Activated naive CD4-positive, alpha-beta T cell treated with anti-CD3 and anti-CD28 coated beads, Interleukin-2, amount 50 U/mL, for 24 hours (primary cell): ENCODE results near the gene KCNMA1.

Experiments
- H3K27ac Mint-ChIP-seq: one replicate; pipeline ENCODE4 v1.8.0; 2021; ENCODE audit warnings: mild to moderate bottlenecking, mixed read lengths
- H3K27me3 Mint-ChIP-seq: one replicate; pipeline ENCODE4 v1.8.0; 2021; ENCODE audit warnings: mixed read lengths
- H3K36me3 Mint-ChIP-seq: one replicate; pipeline ENCODE4 v1.8.0; 2021; ENCODE audit warnings: mixed read lengths
- H3K4me1 Mint-ChIP-seq: one replicate; pipeline ENCODE4 v1.8.0; 2021; ENCODE audit warnings: mixed read lengths
- H3K4me3 Mint-ChIP-seq: one replicate; pipeline ENCODE4 v1.8.0; 2021; ENCODE audit warnings: mild to moderate bottlenecking, mixed read lengths
- H3K9me3 Mint-ChIP-seq: one replicate; pipeline ENCODE4 v1.8.0; 2021; ENCODE audit warnings: mixed read lengths

KCNMA1 gene

DNA sequence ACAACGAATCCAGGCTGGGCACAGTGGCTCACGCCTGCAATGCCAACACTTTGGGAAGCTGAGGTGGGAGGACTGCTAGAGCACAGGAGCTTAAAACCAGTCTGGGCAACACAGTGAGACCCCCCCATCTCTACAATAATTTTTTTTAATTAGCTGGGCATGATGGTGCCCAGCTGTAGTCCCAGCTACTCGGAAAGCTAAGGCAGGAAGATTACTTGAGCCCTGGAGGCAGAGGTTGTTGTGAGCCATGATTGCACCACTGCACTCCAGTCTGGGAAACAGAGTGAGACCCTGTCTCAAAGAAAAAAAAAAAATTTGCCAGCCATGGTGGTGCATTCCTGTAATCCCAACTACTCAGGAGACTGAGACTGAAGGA is 396.3 kb downstream of the KCNMA1 start:
- Mint-ChIP-seq H3K27me3 (peaks cover 4% of the 10 kb centered on the region), H3K27ac (no peak overlapping the region), H3K4me3 (no peak overlapping the region), H3K9me3 (no peaks in the 10 kb centered on the region), H3K4me1 (no peaks in the 10 kb centered on the region), H3K36me3 (no peaks in the 10 kb centered on the region)

DNA sequence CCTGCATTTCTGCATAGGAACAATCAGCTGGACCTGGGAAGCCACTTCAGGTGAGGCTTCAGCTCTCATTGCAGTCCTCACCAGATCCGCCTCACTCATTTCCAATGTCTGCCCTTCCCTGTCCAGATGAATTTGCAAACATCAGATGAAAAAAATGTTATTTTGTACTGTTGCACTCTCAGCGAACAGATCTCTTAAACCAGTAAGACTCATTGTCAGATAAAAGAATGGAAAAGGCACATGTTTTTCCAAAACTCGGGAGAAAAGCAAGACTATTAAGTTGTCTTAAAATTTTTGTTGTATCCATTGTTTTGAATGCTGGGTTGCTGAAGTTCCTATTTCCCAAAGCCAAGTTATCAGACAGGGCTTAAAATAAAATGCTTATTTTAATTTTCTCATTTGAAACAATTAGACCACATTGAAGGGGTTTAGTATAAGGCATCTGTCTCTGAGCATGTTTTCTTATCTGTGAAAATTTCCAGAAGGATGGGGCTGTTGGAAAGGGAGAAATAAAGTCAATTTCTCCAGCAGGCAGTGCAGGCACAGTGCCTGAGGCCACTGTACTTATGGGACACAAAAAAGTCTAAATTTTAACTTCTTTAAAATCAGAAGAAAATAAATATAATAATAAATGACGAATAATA is 396.8 kb downstream of the KCNMA1 start:
- Mint-ChIP-seq H3K36me3 (no peaks in the 10 kb centered on the region), H3K27ac (no peak overlapping the region), H3K27me3 (peaks cover 4% of the 10 kb centered on the region), H3K4me1 (no peaks in the 10 kb centered on the region), H3K4me3 (no peak overlapping the region), H3K9me3 (no peaks in the 10 kb centered on the region)

DNA sequence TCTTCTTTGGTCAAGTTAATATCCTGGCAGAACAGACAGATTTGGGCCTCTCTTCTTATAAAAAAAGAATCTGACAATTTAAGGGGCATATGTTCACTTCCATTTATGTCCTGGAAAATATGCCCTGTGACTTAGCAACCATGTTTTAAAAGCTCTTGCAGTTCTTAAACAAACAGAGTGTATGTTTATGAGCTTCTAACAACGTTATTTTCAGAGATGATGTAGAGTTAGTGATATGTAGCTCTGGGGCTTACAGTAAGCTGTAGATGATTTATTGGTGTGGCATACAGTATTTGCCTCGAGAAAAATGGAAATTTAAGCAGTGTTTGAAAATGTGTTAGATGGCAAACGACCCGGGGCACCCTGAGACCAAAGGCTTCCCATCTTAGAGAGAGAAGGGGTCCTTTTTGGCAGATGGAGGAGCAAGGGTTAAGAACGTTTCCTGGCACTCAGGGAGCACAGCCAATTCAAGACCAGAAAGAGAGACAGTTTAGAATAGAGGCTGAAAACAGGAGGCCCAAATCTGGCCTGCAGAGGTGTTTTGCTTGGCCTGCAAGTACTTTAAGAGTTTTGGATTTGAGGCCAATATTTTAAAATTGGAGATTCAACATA is 397.5 kb downstream of the KCNMA1 start:
- no peak overlapping the region for H3K27ac Mint-ChIP-seq
- H3K4me1 Mint-ChIP-seq = no peaks in the 10 kb centered on the region
- H3K36me3 Mint-ChIP-seq = no peaks in the 10 kb centered on the region

DNA sequence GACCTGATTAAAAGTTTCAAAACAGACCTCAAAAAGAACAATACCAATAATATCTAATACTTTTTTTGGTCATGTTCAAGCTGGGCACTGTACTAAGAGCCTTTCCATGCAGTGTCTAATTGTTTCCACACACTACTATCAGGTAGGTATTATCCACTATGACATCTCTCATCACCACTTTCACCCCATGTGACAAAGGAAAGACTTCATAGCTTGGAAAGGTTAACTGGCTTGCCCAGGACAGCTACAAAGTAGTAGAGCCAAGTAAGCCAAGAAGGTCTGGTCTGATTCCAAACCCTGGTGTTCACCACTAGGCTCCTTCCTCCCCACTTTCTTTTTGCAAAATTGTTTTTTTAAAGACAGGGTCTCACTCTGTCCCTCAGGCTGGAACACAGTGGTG is 400.5 kb downstream of the KCNMA1 start:
- Mint-ChIP-seq H3K4me1 (no peaks in the 10 kb centered on the region), H3K36me3 (no peaks in the 10 kb centered on the region), H3K4me3 (no peak overlapping the region), H3K9me3 (no peaks in the 10 kb centered on the region), H3K27ac (no peak overlapping the region), H3K27me3 (peaks cover 4% of the 10 kb centered on the region)

More for the DNA sequence above, 397.5 kb downstream of the KCNMA1 start:
- H3K9me3 Mint-ChIP-seq = no peaks in the 10 kb centered on the region
- peaks cover 4% of the 10 kb centered on the region for H3K27me3 Mint-ChIP-seq
- no peak overlapping the region for H3K4me3 Mint-ChIP-seq

DNA sequence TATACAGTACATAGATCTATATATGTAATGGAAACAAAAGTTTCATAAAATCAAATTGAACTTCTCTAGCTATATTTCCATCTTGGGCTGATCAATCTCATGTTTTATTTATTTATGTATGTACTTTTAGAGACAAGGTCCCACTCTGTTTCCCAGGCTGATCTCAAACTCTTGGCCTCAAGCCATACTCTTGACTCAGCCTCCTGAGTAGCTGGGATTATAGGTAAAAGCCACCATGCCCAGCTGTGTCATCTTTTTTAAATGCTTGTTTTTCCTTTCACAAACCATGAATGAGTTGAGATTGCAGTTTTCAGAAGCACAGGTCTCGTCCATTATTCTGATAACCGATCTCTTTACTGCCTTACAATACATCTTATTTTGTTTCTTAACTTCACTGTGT is 400.9 kb downstream of the KCNMA1 start:
- no peaks in the 10 kb centered on the region for H3K9me3 Mint-ChIP-seq
- H3K27ac Mint-ChIP-seq = no peak overlapping the region
- H3K4me3 Mint-ChIP-seq = no peak overlapping the region
- peaks cover 4% of the 10 kb centered on the region for H3K27me3 Mint-ChIP-seq
- H3K36me3 Mint-ChIP-seq = no peaks in the 10 kb centered on the region
- H3K4me1 Mint-ChIP-seq = no peaks in the 10 kb centered on the region

DNA sequence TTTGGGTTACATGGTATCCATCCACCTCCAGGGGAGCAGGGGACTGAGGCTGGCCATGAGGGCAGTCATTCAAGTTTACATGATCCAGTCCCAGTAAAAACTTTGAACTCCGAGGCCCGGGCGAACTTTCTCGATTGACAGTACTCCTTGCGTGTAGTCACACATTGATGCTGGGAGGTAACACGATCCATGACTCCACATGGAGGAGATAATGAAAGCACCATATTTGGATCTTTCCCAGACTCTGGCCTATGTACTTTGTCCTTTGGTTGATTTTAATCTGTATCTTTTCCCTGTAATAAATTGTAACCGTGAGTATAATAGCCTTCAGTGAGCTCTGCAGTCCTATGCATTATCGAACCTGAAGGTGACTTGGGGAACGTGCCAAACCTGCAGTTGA is 401.6 kb downstream of the KCNMA1 start:
- no peaks in the 10 kb centered on the region for H3K36me3 Mint-ChIP-seq
- H3K27me3 Mint-ChIP-seq = peaks cover 4% of the 10 kb centered on the region
- no peaks in the 10 kb centered on the region for H3K4me1 Mint-ChIP-seq
- H3K27ac Mint-ChIP-seq = no peak overlapping the region
- no peaks in the 10 kb centered on the region for H3K9me3 Mint-ChIP-seq
- no peak overlapping the region for H3K4me3 Mint-ChIP-seq

DNA sequence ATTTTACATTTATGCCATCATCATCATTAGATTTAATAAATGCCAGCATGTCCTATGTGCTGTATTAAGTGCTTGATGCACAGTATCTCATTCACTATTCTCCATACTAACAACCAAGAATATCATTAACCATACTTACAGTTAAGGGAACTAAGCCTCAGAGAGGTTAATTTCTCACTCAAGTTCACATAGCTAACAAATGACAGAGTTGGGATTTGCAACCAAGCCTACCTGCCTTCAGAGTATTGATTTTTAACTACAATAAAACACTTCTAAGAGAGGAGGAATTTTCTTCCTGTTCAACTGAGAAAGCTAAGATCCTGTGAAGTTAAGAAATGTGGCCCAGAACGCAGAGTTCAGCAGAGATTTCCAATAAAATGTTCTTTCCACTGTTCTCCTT is 403.0 kb downstream of the KCNMA1 start:
- Mint-ChIP-seq H3K27me3 (peaks cover 4% of the 10 kb centered on the region), H3K4me1 (no peaks in the 10 kb centered on the region), H3K4me3 (no peak overlapping the region), H3K9me3 (no peaks in the 10 kb centered on the region), H3K36me3 (no peaks in the 10 kb centered on the region), H3K27ac (no peak overlapping the region)

DNA sequence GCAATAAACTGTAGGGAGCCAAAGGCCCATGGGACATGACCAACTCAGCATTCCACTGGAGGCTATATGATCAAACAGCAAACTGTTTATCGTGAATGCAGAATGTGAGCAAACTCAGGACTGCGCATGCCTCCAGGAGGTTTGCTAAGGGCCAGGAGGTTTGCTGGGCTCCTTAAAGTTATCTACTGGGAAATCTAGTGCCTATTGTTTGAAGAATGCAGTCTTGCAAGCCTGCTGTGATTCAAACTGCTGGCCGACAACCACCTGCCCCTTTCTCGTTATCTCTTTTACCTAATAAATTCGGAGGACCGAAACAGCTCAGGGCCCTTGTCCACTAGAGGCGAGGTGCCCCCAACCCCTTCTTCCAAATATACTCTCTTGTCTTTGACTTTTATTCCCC is 404.1 kb downstream of the KCNMA1 start:
- H3K4me1 Mint-ChIP-seq = no peaks in the 10 kb centered on the region
- H3K9me3 Mint-ChIP-seq = no peaks in the 10 kb centered on the region
- no peak overlapping the region for H3K4me3 Mint-ChIP-seq
- no peaks in the 10 kb centered on the region for H3K36me3 Mint-ChIP-seq
- no peaks in the 10 kb centered on the region for H3K27me3 Mint-ChIP-seq
- peak overlapping the region; percentile 25 for H3K27ac Mint-ChIP-seq

DNA sequence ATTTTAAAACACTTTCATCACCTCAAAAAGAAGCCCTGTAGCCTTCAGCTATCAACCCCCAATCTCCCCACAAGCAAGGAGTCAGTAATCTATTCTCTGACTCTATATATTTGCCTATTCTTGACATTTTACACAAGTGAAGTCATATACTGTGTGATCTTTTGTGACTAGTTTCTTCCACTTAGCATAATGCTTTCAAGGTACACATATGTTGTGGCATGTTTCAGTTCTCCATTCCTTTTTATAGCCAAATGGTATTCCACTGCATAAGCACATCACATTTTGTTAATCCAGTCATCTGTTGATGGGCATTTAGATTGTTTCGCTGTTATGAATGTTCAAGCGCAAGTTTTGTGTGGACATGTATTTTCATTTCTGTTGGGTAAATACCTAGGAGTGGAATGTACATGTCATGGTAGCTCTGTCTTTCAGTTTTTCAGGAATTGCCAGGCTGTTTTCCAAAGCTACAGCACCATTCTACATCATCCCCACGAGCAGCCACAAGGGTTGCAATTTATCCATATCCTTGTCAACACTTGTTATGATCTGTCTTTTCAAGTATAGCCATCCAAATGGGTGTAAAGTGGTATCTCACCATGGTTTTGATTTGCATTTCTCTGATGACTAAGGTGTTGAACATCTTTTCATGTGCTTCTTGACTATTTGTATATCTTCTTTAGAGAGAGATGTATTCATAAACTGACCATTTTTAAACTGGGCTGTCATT is 405.6 kb downstream of the KCNMA1 start:
- Mint-ChIP-seq H3K36me3 (no peaks in the 10 kb centered on the region), H3K27ac (no peak overlapping the region), H3K4me1 (no peaks in the 10 kb centered on the region), H3K27me3 (no peaks in the 10 kb centered on the region), H3K9me3 (no peaks in the 10 kb centered on the region), H3K4me3 (no peak overlapping the region)

DNA sequence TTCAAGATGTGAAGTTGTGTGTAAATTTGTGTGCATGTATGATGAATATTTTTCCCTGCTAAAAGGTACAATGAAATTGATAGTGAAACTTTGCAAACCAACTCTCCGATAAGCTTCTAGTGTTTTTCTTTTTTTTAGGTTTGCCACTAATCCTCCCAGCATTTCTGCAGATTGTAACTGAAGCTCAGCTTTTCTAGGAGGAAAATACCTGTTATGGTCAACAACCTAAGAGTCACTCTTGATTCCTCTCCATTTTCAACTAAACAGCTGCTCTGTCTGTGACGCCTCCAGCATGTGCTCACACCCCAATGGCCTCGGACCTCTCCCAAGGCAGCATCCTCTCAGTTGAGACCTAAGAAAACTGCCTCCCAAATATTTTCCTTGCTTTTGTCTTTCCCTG is 406.2 kb downstream of the KCNMA1 start:
- no peaks in the 10 kb centered on the region for H3K36me3 Mint-ChIP-seq
- no peaks in the 10 kb centered on the region for H3K4me1 Mint-ChIP-seq
- H3K27ac Mint-ChIP-seq = no peak overlapping the region
- H3K27me3 Mint-ChIP-seq = no peaks in the 10 kb centered on the region
- no peaks in the 10 kb centered on the region for H3K9me3 Mint-ChIP-seq
- H3K4me3 Mint-ChIP-seq = no peak overlapping the region

DNA sequence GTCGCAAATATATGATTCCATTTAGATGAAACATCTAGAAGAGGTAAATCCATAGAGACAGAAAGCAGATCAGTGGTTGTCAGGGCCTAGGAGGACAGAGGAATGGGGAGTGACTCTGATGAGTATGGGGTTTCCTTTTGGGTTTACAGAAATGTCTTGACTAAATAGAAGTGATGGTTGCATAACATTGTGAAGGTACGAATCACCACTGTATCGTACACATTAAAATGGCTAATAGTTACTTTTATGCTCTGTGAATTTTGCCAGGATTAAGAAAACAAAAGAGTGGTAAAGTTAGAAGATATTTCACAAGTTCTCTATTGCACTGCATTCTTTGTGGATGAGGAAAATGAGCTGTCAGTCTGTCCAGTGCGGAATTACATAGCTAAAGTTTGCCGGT is 407.4 kb downstream of the KCNMA1 start:
- H3K27ac Mint-ChIP-seq = no peak overlapping the region
- no peak overlapping the region for H3K4me3 Mint-ChIP-seq
- H3K4me1 Mint-ChIP-seq = no peaks in the 10 kb centered on the region
- H3K36me3 Mint-ChIP-seq = no peaks in the 10 kb centered on the region
- H3K9me3 Mint-ChIP-seq = no peaks in the 10 kb centered on the region
- H3K27me3 Mint-ChIP-seq = no peaks in the 10 kb centered on the region

DNA sequence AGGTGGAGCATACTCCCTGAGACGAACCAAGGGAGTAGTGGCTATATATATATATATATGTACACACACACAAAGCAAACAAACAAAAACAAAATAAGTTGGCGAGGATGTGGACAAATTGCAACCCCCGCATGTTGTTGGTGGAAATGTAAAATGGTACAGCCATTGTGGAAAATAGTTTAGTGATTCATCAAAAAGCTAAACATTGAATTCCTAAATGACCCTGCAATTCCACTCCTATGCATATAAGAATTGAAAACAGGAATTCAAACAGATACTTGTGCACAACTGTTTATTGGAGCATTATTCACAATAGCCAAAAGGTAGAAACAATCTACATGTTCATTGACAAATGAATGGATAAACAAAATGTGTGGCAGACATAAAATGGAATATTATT is 407.9 kb downstream of the KCNMA1 start:
- no peaks in the 10 kb centered on the region for H3K9me3 Mint-ChIP-seq
- no peak overlapping the region for H3K27ac Mint-ChIP-seq
- no peak overlapping the region for H3K4me3 Mint-ChIP-seq
- H3K36me3 Mint-ChIP-seq = no peaks in the 10 kb centered on the region
- H3K27me3 Mint-ChIP-seq = no peaks in the 10 kb centered on the region
- H3K4me1 Mint-ChIP-seq = no peaks in the 10 kb centered on the region

DNA sequence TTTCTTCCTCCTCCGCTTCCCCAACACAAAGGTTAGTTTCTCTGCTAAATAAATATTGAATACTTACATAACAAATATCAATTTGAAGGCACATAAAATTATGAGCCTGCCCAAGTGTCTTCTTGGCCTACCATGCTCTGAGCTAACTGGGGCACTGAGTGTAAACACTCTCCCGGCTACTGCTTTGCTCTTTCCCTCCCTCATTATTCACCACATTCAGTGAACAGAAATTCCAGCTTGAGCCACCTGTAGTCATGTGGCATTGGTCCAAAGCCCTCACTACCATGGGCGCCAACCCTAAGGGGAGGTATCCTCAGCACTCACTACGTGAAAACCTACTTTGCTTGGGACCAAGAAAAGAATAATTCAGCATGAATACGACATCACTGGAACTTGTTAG is 409.0 kb downstream of the KCNMA1 start:
- no peaks in the 10 kb centered on the region for H3K9me3 Mint-ChIP-seq
- H3K4me1 Mint-ChIP-seq = no peaks in the 10 kb centered on the region
- H3K27me3 Mint-ChIP-seq = no peaks in the 10 kb centered on the region
- H3K4me3 Mint-ChIP-seq = no peak overlapping the region
- H3K36me3 Mint-ChIP-seq = no peaks in the 10 kb centered on the region
- no peak overlapping the region for H3K27ac Mint-ChIP-seq

DNA sequence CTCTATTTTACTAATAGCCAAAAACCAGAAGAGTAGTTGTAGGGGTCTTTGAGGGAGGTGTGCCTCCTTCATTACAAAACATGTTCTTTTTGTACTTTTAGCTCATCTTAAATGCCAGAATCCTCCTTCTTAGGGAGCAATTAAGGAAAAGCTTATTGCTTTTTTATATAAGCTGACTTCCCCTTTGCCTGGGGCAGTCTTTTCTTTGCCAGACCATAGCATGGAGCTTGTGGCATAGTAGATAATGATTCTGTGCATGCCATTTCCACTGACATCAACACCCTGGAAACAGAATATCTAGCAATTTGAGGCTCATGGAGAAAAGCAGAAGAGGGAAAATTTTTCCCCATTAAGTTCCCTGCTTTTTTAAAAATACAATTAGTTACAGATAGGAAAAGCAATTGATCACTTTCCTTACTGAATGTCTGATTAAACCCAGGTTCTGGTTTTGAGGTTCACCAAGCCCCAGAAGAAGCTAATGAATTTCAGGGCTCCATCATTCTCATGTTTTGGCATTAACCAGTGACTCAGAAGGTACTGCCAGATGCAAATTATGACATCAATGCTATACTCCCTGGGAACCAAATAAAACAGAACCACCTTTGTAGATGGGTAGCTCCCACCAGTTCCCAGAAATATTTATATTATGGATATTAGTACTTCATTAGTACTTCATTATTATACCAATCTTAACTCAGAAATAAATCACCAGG is 410.6 kb downstream of the KCNMA1 start:
- Mint-ChIP-seq H3K27me3 (no peaks in the 10 kb centered on the region), H3K4me3 (no peak overlapping the region), H3K36me3 (no peaks in the 10 kb centered on the region), H3K9me3 (no peaks in the 10 kb centered on the region), H3K27ac (no peak overlapping the region), H3K4me1 (no peaks in the 10 kb centered on the region)

DNA sequence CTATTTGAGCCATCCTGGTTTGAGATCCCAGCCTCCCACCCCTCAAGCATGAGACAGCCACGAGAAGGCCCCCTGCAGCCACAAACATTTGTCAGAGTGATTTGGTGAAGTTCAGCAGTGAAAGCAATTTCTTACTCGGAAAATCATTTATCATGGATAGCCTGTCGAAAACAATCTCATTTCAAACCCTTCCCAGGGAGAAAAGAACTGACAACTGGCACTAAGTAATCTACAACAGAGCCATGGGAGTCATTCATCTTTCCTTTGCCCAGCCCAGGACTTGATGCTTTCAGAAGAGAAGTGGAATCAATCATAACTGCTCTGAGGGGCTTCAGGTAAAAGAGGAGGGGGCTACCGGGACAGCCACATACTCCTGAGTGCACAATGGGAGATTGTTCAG is 411.2 kb downstream of the KCNMA1 start:
- H3K27ac Mint-ChIP-seq = no peak overlapping the region
- no peaks in the 10 kb centered on the region for H3K27me3 Mint-ChIP-seq
- no peak overlapping the region for H3K4me3 Mint-ChIP-seq
- H3K9me3 Mint-ChIP-seq = no peaks in the 10 kb centered on the region
- H3K36me3 Mint-ChIP-seq = no peaks in the 10 kb centered on the region
- no peaks in the 10 kb centered on the region for H3K4me1 Mint-ChIP-seq

DNA sequence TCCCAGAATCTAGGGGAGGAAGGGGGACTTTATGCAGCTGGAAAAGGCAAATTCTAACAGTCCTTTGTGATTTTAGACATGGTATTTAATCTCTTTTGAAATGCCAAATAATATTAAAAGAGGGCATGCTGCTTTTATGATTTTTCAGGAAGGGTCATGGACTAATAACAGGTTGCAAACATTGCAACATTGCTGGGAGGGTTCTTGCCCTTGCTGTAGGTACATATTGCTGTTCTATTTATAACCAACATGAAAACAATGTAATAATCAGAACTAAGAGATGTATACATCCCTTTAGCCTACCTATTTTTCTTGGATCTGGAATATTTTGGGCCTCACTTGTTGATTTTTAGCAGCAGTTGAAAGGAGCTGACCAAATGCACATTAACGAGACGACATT is 411.6 kb downstream of the KCNMA1 start:
- Mint-ChIP-seq H3K4me1 (no peaks in the 10 kb centered on the region), H3K4me3 (no peak overlapping the region), H3K36me3 (no peaks in the 10 kb centered on the region), H3K9me3 (no peaks in the 10 kb centered on the region), H3K27ac (no peak overlapping the region), H3K27me3 (no peaks in the 10 kb centered on the region)
